ENCODE data around the gene CDC42BPA. TPM values are rescaled to one million over a fixed set of nuclear protein-coding genes. Genes with fewer than 3 reads are reported as not detected.

CDC42BPA gene
- total and polyA plus RNA-seq, 2 of the 13 experiments (the other 11 are each of a cell fraction or from before 2014, with no cell fraction given) = 6.5 to 16.0 TPM

DNA sequence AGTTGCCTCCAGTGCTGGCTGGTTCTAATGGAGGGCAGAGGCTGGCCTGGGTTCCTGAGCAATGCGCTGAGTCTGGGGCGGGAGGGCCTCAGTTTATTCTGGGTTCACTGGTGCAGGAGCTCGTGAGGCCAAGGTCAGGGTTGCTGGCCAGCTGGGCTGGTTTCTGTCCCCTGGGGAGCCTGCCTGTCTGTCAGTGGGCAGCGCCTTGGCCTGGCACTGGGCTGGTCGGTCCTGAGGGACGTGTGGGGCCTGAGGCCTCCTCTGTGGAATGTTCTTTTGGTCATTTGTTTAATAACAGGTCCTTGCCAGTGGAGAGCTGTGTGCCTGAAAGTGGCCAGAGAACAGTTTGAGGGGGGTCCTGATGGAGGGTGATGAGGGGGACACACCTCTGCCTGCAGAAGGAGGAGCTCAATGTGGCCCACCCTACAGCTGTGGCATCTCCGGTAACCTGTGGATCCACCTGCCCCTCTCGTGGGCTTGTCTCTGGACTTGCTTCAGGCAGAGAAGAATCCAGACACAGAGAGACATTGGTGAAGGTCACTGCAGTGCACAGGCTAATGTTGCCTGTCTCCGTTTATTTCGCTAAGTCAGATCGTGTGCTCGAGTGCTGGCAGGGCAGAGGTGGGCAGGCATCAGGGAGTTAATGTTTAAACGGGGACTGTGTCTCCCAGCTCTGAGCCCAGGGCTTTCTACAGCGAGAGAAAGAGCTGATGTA, 343.6 kb downstream of the CDC42BPA start (continued):
- TF ChIP-seq MBNL3 (CRISPR knock-in tag; conservative IDR thresholded peaks at IDR 0.05) = no peak
- no peak for TF ChIP-seq E2F1 (CRISPR knock-in tag; IDR thresholded peaks at IDR 0.05)
- TF ChIP-seq TAF1 (CRISPR knock-in tag; IDR thresholded peaks at IDR 0.05) = no peak
- TF ChIP-seq, protein P1, sequence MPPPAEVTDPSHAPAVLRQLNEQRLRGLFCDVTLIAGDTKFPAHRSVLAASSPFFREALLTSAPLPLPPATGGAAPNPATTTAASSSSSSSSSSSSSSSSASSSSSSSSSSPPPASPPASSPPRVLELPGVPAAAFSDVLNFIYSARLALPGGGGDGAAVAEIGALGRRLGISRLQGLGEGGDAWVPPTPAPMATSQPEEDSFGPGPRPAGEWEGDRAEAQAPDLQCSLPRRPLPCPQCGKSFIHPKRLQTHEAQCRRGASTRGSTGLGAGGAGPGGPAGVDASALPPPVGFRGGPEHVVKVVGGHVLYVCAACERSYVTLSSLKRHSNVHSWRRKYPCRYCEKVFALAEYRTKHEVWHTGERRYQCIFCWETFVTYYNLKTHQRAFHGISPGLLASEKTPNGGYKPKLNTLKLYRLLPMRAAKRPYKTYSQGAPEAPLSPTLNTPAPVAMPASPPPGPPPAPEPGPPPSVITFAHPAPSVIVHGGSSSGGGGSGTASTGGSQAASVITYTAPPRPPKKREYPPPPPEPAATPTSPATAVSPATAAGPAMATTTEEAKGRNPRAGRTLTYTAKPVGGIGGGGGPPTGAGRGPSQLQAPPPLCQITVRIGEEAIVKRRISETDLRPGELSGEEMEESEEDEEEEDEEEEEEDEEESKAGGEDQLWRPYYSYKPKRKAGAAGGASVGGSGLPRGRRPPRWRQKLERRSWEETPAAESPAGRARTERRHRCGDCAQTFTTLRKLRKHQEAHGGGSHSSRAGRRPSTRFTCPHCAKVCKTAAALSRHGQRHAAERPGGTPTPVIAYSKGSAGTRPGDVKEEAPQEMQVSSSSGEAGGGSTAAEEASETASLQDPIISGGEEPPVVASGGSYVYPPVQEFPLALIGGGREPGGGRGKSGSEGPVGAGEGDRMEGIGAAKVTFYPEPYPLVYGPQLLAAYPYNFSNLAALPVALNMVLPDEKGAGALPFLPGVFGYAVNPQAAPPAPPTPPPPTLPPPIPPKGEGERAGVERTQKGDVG (CRISPR knock-in tag; IDR thresholded peaks at IDR 0.05; ENCODE audit: borderline replicate concordance) = no peak
- TF ChIP-seq TEAD2 (CRISPR knock-in tag; IDR thresholded peaks at IDR 0.05) = no peak
- TF ChIP-seq MTF1 (CRISPR knock-in tag; IDR thresholded peaks at IDR 0.05) = no peak
- no peak for TF ChIP-seq ZNF354B (CRISPR knock-in tag; IDR thresholded peaks at IDR 0.05)
- TF ChIP-seq IKZF1 (IDR thresholded peaks at IDR 0.05) = no peak
- TF ChIP-seq ZNF746 (CRISPR knock-in tag; IDR thresholded peaks at IDR 0.05) = no peak
- no peak for TF ChIP-seq SPEN (CRISPR knock-in tag; IDR thresholded peaks at IDR 0.05; ENCODE audit: low read depth)
- no peak for TF ChIP-seq SIN3A (IDR thresholded peaks at IDR 0.05; ENCODE audit: borderline replicate concordance, low read depth, low read length)
- no peak for TF ChIP-seq BHLHE40 (IDR thresholded peaks at IDR 0.05; ENCODE audit: low read length)
- TF ChIP-seq MEF2D (CRISPR knock-in tag; IDR thresholded peaks at IDR 0.05) = peak; percentile 40; the same call in 1 of the 2 replicates
- TF ChIP-seq NFE2L1 (CRISPR knock-in tag; IDR thresholded peaks at IDR 0.05; ENCODE audit: borderline replicate concordance) = no peak
- TF ChIP-seq TBL1XR1 (IDR thresholded peaks at IDR 0.05; ENCODE audit: borderline replicate concordance, low read length, partially characterized antibody) = no peak
- no peak for TF ChIP-seq NFRKB (IDR thresholded peaks at IDR 0.05)
- no peak for TF ChIP-seq ONECUT2 (CRISPR knock-in tag; IDR thresholded peaks at IDR 0.05)
- TF ChIP-seq ZNF704 (CRISPR knock-in tag; IDR thresholded peaks at IDR 0.05; ENCODE audit: borderline replicate concordance) = no peak
- no peak for TF ChIP-seq ZNF207 (IDR thresholded peaks at IDR 0.05; ENCODE audit: borderline replicate concordance)
- TF ChIP-seq GABPA (IDR thresholded peaks at IDR 0.05; ENCODE audit: low read depth, low read length) = no peak
- TF ChIP-seq GABPA (CRISPR knock-in tag; IDR thresholded peaks at IDR 0.05; ENCODE audit: low read depth) = no peak
- TF ChIP-seq HMGA1 (CRISPR knock-in tag; conservative IDR thresholded peaks at IDR 0.05) = no peak
- no peak for TF ChIP-seq ZNF615 (CRISPR knock-in tag; IDR thresholded peaks at IDR 0.05; ENCODE audit: borderline replicate concordance)
- TF ChIP-seq, protein P2, sequence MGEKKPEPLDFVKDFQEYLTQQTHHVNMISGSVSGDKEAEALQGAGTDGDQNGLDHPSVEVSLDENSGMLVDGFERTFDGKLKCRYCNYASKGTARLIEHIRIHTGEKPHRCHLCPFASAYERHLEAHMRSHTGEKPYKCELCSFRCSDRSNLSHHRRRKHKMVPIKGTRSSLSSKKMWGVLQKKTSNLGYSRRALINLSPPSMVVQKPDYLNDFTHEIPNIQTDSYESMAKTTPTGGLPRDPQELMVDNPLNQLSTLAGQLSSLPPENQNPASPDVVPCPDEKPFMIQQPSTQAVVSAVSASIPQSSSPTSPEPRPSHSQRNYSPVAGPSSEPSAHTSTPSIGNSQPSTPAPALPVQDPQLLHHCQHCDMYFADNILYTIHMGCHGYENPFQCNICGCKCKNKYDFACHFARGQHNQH (CRISPR knock-in tag; IDR thresholded peaks at IDR 0.05) = no peak; the same call in 1 of the 2 replicates
